ENCODE measurements around the gene CFAP299. TPM values are rescaled to one million over a fixed set of nuclear protein-coding genes. Genes with fewer than 3 reads are reported as not detected.

The CFAP299 gene
- total and polyA plus RNA-seq, 10 donors: 0.11 TPM; not detected in 9

- peak; percentile 70 for DNase-seq
- H3K4me3 ChIP-seq: no peak overlapping the region
- H3K27ac ChIP-seq: no peak overlapping the region
- peaks cover 0 to 15% (median 0%) of the 10 kb centered on the region in 8 donors for H3K9me3 ChIP-seq
- WGBS, 5 donors: 95 to 98% (median 98%) methylated on average over 34 to 42 of the region's 42 CpGs
- H3K27me3 ChIP-seq (replicated peaks in 1 of 7): no peaks in the 10 kb centered on the region
- intact Hi-C loops (cut with DNase I; ENCODE audit: low total_unique reads): no loop called here
- H3K36me3 ChIP-seq: no peaks in the 10 kb centered on the region
- TF ChIP-seq, protein P1, sequence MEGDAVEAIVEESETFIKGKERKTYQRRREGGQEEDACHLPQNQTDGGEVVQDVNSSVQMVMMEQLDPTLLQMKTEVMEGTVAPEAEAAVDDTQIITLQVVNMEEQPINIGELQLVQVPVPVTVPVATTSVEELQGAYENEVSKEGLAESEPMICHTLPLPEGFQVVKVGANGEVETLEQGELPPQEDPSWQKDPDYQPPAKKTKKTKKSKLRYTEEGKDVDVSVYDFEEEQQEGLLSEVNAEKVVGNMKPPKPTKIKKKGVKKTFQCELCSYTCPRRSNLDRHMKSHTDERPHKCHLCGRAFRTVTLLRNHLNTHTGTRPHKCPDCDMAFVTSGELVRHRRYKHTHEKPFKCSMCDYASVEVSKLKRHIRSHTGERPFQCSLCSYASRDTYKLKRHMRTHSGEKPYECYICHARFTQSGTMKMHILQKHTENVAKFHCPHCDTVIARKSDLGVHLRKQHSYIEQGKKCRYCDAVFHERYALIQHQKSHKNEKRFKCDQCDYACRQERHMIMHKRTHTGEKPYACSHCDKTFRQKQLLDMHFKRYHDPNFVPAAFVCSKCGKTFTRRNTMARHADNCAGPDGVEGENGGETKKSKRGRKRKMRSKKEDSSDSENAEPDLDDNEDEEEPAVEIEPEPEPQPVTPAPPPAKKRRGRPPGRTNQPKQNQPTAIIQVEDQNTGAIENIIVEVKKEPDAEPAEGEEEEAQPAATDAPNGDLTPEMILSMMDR (IDR thresholded peaks at IDR 0.05 in 8 of 11, conservative IDR thresholded peaks at IDR 0.05 in 3 of 11): no peak
- TF ChIP-seq POLR2AphosphoS5 (IDR thresholded peaks at IDR 0.05) (no peak), POLR2A (IDR thresholded peaks at IDR 0.05) (no peak)
- H3K4me1 ChIP-seq: no peaks in the 10 kb centered on the region
Observed at GRCh38 chr4:80386281-80386886, 50.9 kb downstream of the CFAP299 start.

DNA sequence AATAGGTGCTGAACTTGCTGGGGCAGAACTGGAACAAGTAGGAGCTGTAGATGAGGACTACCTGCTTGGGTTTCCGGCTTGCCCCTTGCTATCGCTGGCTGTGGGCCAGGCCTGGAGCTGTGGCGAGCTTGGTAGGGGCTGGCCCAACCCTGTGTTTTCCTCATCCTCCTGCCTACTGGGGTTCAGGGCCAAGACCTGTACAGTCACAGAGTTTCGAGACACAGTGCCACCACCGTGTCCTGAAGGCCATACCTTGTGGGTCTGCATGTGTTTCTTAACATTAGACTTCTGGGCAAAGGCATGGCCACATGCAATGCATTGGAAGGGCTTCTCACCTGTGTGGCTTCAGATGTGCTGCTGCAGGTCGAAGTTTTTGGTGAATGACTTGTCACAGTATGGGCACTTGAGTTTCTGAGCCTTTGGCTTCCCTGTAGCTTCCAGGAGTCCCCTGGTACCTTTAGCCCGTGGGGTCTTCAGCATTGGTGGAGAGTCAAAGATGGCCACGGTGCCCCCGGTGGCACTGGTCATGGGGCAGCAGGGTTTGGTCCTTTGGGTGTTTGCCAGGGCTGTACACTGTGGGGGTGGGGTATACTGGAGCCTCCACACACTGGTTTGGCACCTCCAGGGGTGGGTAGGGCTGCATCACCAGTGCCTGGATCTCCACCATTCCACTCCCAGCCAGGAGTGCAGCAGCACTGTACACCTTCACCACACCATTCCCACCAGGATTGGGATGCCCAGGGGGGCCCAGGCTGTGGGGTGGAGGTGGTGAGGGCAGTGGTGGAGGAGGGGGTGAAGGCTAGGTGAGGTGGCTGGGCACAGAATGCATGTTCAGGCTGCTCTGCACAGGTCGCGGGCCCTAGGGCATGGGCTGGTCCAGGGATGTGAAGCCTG, 52.1 kb downstream of the CFAP299 start:
- no peak overlapping the region for H3K4me3 ChIP-seq
- peaks cover 0 to 15% (median 0%) of the 10 kb centered on the region in 8 donors for H3K9me3 ChIP-seq
- no peaks in the 10 kb centered on the region for H3K27me3 ChIP-seq (replicated peaks in 1 of 7)
- intact Hi-C loops (cut with DNase I; ENCODE audit: low total_unique reads): no loop called here
- WGBS, 5 donors: 89 to 95% (median 93%) methylated on average over 9 to 11 of the region's 11 CpGs
- H3K4me1 ChIP-seq: no peaks in the 10 kb centered on the region
- no peak overlapping the region for H3K27ac ChIP-seq
- no peaks in the 10 kb centered on the region for H3K36me3 ChIP-seq
- TF ChIP-seq POLR2AphosphoS5 (IDR thresholded peaks at IDR 0.05) (no peak), POLR2A (IDR thresholded peaks at IDR 0.05) (no peak)
- TF ChIP-seq, protein P1 (IDR thresholded peaks at IDR 0.05 in 8 of 11, conservative IDR thresholded peaks at IDR 0.05 in 3 of 11): no peak
- DNase-seq: no peak

- Histone ChIP-seq H3K9me3 (peaks cover 0 to 15% (median 0%) of the 10 kb centered on the region in 8 donors), H3K27me3 (replicated peaks in 1 of 7) (no peaks in the 10 kb centered on the region), H3K4me3 (no peak overlapping the region), H3K4me1 (no peaks in the 10 kb centered on the region), H3K27ac (no peak overlapping the region), H3K36me3 (no peaks in the 10 kb centered on the region)
- no peak for DNase-seq
- TF ChIP-seq, protein P1 (IDR thresholded peaks at IDR 0.05 in 8 of 11, conservative IDR thresholded peaks at IDR 0.05 in 3 of 11): no peak
- TF ChIP-seq POLR2A (IDR thresholded peaks at IDR 0.05) (no peak), POLR2AphosphoS5 (IDR thresholded peaks at IDR 0.05) (no peak)
- WGBS, 5 donors: 76 to 99% (median 95%) methylated on average over 8 of the region's 8 CpGs
- intact Hi-C loops (cut with DNase I; ENCODE audit: low total_unique reads): no loop called here
Observed at GRCh38 chr4:80388284-80388607, 52.7 kb downstream of the CFAP299 start.

GRCh38 chr4:80390178-80390577, 54.6 kb downstream of the CFAP299 start:
- WGBS, 5 donors: 92 to 99% (median 96%) methylated on average over 2 of the region's 2 CpGs
- H3K27ac ChIP-seq: no peak overlapping the region
- intact Hi-C loops (cut with DNase I; ENCODE audit: low total_unique reads): no loop called here

More at GRCh38 chr4:80390178-80390577, 54.6 kb downstream of the CFAP299 start:
- TF ChIP-seq POLR2A (IDR thresholded peaks at IDR 0.05): no peak
- TF ChIP-seq, protein P1 (IDR thresholded peaks at IDR 0.05 in 8 of 11, conservative IDR thresholded peaks at IDR 0.05 in 3 of 11): no peak
- no peaks in the 10 kb centered on the region for H3K27me3 ChIP-seq (replicated peaks in 1 of 7)
- no peaks in the 10 kb centered on the region for H3K4me1 ChIP-seq
- no peak overlapping the region for H3K4me3 ChIP-seq
- H3K36me3 ChIP-seq: no peaks in the 10 kb centered on the region
- peaks cover 0 to 15% (median 0%) of the 10 kb centered on the region in 8 donors for H3K9me3 ChIP-seq
- no peak for DNase-seq
